Neural crest cell (in vitro differentiated cells): ENCODE results near the gene NUDCD3. TPM values are rescaled to one million over a fixed set of nuclear protein-coding genes. Genes with fewer than 3 reads are reported as not detected.
A peak's percentile ranks its signal among the peaks of the same experiment; 100 is the strongest.

Experiments
- DNase-seq: peaks from one replicate; pipeline ENCODE4 v3.0.0; 2021; ENCODE audit warnings: low read depth, mixed read lengths, low spot score
- H3K27ac Mint-ChIP-seq: one replicate; pipeline ENCODE4 v1.8.0; 2021; ENCODE audit warnings: mild to moderate bottlenecking, mixed read lengths; ENCODE audit not compliant: unreplicated experiment
- H3K27me3 Mint-ChIP-seq: 2 replicates; pipeline ENCODE4 v1.8.0; 2021; ENCODE audit warnings: low read depth, mild to moderate bottlenecking, mixed read lengths
- H3K36me3 Mint-ChIP-seq: 2 replicates; pipeline ENCODE4 v1.8.0; 2021; ENCODE audit warnings: low read depth, mild to moderate bottlenecking, mixed read lengths
- H3K4me1 Mint-ChIP-seq: 2 replicates; pipeline ENCODE4 v1.8.0; 2021; ENCODE audit warnings: mixed read lengths
- H3K4me3 Mint-ChIP-seq: one replicate; pipeline ENCODE4 v1.8.0; 2021; ENCODE audit warnings: mild to moderate bottlenecking, mixed read lengths
- H3K9me3 Mint-ChIP-seq: 2 replicates; pipeline ENCODE4 v1.8.0; 2021; ENCODE audit warnings: mixed read lengths
- total RNA-seq: library from RNA; stranded (reverse); gene quantifications from 2 replicates; pipeline ENCODE4 v1.2.1, GENCODE V29; 2021
- TF ChIP-seq, protein P1 (sequence below): fragments of 200-600 bp; sonication (generic); conservative IDR thresholded peaks from 2 replicates; pipeline ENCODE4 v1.5.0; 2021; ENCODE audit warnings: antibody characterized with exemption, mild to moderate bottlenecking

Gene NUDCD3
- total RNA-seq, 1 donor from 2014 or later = 93.2 TPM

DNA sequence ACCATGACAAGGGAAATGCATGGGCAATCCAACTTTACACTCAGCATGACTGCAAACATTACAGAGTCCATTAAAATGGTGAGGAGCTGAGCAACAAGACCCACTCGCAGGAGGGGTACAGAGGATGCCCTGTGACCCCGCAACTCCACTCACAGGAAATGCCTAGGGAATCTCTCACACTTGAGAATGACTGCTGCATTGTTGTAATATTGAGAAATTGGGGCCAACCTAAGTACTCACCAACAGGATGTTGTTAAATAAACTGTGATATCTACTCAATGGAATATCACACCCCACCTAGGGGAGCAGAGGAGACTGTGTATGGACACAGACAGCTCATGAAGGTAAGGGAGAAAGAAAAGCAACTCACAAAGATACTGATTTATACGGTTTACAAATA lies 111.7 kb downstream of the NUDCD3 start:
- H3K27ac Mint-ChIP-seq = peak overlapping the region; percentile 92

DNA sequence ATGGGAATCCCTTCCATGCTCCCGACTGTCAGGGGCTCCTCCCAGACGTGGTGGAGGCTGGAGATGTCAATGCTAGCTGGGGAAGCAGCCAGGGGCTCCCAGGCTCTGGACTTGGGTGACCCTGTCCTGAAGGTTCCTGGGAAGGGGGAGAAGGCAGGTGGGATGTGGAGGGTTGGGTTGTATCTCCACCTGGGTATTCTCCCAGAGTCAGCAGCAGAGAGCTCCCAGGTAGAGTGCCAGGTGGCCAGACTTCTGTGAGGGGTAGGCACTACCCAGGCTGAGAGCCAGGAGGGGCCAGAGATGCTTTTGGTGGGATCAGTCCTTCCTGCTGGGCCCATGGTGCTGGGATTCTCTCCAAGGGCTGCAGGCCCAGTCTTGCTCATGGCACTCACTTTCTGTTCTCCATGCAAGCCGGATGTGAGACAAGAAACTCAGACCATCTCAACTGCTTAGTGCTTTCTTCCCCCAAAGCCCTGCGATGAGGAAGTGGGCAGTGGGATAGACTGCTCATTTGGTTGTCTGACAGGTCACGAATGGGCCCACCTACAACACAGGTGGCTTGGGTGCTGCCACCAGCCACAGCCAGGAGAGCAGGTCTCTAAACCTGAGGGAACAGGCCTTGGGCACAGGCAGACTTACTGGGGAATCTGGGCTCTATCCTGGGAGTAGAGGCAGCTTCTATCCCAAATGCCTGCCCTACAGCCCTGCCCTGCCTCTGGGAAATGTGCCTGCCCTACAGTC lies 112.6 kb downstream of the NUDCD3 start:
- no peaks in the 10 kb centered on the region for H3K9me3 Mint-ChIP-seq
- H3K27ac Mint-ChIP-seq = peak overlapping the region; percentile 78
- peaks cover 4% of the 10 kb centered on the region for H3K27me3 Mint-ChIP-seq
- no peak overlapping the region for H3K4me3 Mint-ChIP-seq
- peaks cover 18% of the 10 kb centered on the region for H3K4me1 Mint-ChIP-seq
- DNase-seq = no peak
- no peaks in the 10 kb centered on the region for H3K36me3 Mint-ChIP-seq
- TF ChIP-seq, protein P1, sequence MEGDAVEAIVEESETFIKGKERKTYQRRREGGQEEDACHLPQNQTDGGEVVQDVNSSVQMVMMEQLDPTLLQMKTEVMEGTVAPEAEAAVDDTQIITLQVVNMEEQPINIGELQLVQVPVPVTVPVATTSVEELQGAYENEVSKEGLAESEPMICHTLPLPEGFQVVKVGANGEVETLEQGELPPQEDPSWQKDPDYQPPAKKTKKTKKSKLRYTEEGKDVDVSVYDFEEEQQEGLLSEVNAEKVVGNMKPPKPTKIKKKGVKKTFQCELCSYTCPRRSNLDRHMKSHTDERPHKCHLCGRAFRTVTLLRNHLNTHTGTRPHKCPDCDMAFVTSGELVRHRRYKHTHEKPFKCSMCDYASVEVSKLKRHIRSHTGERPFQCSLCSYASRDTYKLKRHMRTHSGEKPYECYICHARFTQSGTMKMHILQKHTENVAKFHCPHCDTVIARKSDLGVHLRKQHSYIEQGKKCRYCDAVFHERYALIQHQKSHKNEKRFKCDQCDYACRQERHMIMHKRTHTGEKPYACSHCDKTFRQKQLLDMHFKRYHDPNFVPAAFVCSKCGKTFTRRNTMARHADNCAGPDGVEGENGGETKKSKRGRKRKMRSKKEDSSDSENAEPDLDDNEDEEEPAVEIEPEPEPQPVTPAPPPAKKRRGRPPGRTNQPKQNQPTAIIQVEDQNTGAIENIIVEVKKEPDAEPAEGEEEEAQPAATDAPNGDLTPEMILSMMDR = no peak

More for the DNA sequence above, 111.7 kb downstream of the NUDCD3 start:
- peak overlapping the region; percentile 70 for H3K4me3 Mint-ChIP-seq
- no peaks in the 10 kb centered on the region for H3K9me3 Mint-ChIP-seq
- no peaks in the 10 kb centered on the region for H3K27me3 Mint-ChIP-seq
- no peak for DNase-seq
- no peaks in the 10 kb centered on the region for H3K36me3 Mint-ChIP-seq
- H3K4me1 Mint-ChIP-seq = peaks cover 18% of the 10 kb centered on the region
- TF ChIP-seq, protein P1 = no peak

- peak overlapping the region; percentile 31 for H3K4me3 Mint-ChIP-seq
- peaks cover 18% of the 10 kb centered on the region for H3K4me1 Mint-ChIP-seq
- TF ChIP-seq, protein P1 = no peak
- H3K27me3 Mint-ChIP-seq = peaks cover 6% of the 10 kb centered on the region
- H3K9me3 Mint-ChIP-seq = no peaks in the 10 kb centered on the region
- H3K27ac Mint-ChIP-seq = no peak overlapping the region
- no peaks in the 10 kb centered on the region for H3K36me3 Mint-ChIP-seq
- DNase-seq = no peak
Measured at GRCh38 chr7:44377134-44377463, 113.4 kb downstream of the NUDCD3 start.

GRCh38 chr7:44376429-44377133 lies 113.9 kb downstream of the NUDCD3 start:
- Mint-ChIP-seq H3K27me3 (peaks cover 6% of the 10 kb centered on the region), H3K9me3 (no peaks in the 10 kb centered on the region), H3K4me3 (peak overlapping the region; percentile 49), H3K4me1 (peaks cover 18% of the 10 kb centered on the region), H3K27ac (no peak overlapping the region), H3K36me3 (no peaks in the 10 kb centered on the region)
- no peak for DNase-seq
- TF ChIP-seq, protein P1 = no peak

DNA sequence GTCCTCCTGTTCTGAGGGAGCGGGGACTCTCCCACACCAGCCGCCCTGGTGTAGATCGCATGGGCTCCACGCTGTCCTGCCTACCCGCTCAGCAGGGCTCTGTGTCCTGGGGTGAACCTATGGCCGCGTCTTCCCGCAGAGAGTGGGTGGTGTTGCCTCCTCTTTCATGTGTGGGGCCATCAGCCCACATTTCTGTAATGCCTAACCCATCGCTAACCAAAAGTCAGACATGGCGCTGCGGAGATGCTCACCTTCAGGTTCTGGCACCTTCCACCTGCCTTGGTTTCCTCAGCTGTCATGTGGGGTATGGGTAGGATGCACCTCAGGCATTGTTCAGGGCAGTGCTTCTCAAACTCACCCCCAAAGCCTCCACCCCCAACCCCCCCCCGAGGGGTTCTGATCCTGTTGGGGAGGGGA lies 114.5 kb downstream of the NUDCD3 start:
- no peaks in the 10 kb centered on the region for H3K9me3 Mint-ChIP-seq
- H3K27me3 Mint-ChIP-seq = peaks cover 10% of the 10 kb centered on the region
- peaks cover 18% of the 10 kb centered on the region for H3K4me1 Mint-ChIP-seq
- TF ChIP-seq, protein P1 = no peak
- no peak overlapping the region for H3K27ac Mint-ChIP-seq
- DNase-seq = no peak
- H3K36me3 Mint-ChIP-seq = no peaks in the 10 kb centered on the region
- peak overlapping the region; percentile 49 for H3K4me3 Mint-ChIP-seq
